Loucy (cell line): ENCODE measurements around the gene CAGE1.

Experiments
- H2AFZ ChIP-seq: fragments of 200-600 bp; sonication (generic); 2 replicates; pipeline ENCODE4 v1.6.0; 2016; ENCODE audit warnings: antibody characterized with exemption, mild to moderate bottlenecking, low read length, moderate library complexity
- H3F3A ChIP-seq: fragments of 200-600 bp; 2 replicates; pipeline ENCODE4 v1.6.0; 2016; ENCODE audit warnings: antibody characterized with exemption, low read depth, mild to moderate bottlenecking
- H3K27me3 ChIP-seq: fragments of 200-600 bp; sonication (generic); 2 replicates; pipeline ENCODE4 v1.6.1; 2014; ENCODE audit warnings: low read length, mild to moderate bottlenecking; ENCODE audit not compliant: insufficient read depth, poor library complexity, severe bottlenecking
- H3K36me3 ChIP-seq: fragments of 200-600 bp; sonication (generic); 2 replicates; pipeline ENCODE4 v1.6.1; 2016; ENCODE audit warnings: low read length; ENCODE audit not compliant: insufficient read depth
- H3K4me1 ChIP-seq: fragments of 200-600 bp; sonication (generic); 2 replicates; pipeline ENCODE4 v1.5.1; 2014; ENCODE audit warnings: low read length, mild to moderate bottlenecking; ENCODE audit not compliant: insufficient read depth, poor library complexity, severe bottlenecking
- H3K4me2 ChIP-seq: fragments of 200-600 bp; sonication (generic); 2 replicates; pipeline ENCODE4 v1.6.0; 2014; ENCODE audit warnings: antibody characterized with exemption, low read length, low read depth, mild to moderate bottlenecking; ENCODE audit not compliant: poor library complexity, severe bottlenecking
- H3K4me3 ChIP-seq: fragments of 200-600 bp; sonication (generic); 2 replicates; pipeline ENCODE4 v1.5.1; 2014; ENCODE audit warnings: low read length, mild to moderate bottlenecking, mixed read lengths; ENCODE audit not compliant: poor library complexity, severe bottlenecking
- H3K79me2 ChIP-seq: fragments of 200-600 bp; sonication (generic); 2 replicates; pipeline ENCODE4 v1.6.1; 2014; ENCODE audit warnings: low read length; ENCODE audit not compliant: insufficient read depth
- H3K9ac ChIP-seq: fragments of 200-600 bp; sonication (generic); 2 replicates; pipeline ENCODE4 v1.6.0; 2014; ENCODE audit warnings: mild to moderate bottlenecking, low read depth, low read length, moderate library complexity; ENCODE audit not compliant: poor library complexity, severe bottlenecking
- H3K9me2 ChIP-seq: fragments of 200-600 bp; sonication (generic); replicated peaks from 2 replicates; pipeline ENCODE4 v1.6.1; 2016; ENCODE audit warnings: low read depth, low read length, mixed read lengths
- H3K9me3 ChIP-seq: fragments of 200-600 bp; sonication (generic); 2 replicates; pipeline ENCODE4 v1.6.1; 2014; ENCODE audit warnings: mild to moderate bottlenecking, antibody characterized with exemption, low read length, low read depth; ENCODE audit not compliant: insufficient read depth
- H4K20me1 ChIP-seq: fragments of 200-600 bp; sonication (generic); 2 replicates; pipeline ENCODE4 v1.6.0; 2014; ENCODE audit warnings: antibody characterized with exemption, low read length, mild to moderate bottlenecking; ENCODE audit not compliant: insufficient read depth, poor library complexity, severe bottlenecking
- CTCF ChIP-seq: fragments of 200-600 bp; sonication (generic); conservative IDR thresholded peaks from 2 replicates; pipeline ENCODE4 v1.5.1; 2014; ENCODE audit warnings: mild to moderate bottlenecking, antibody characterized with exemption, low read length
- EZH2phosphoT487 ChIP-seq: fragments of 200-600 bp; IDR thresholded peaks from 2 replicates; pipeline ENCODE4 v1.6.1; 2018; ENCODE audit warnings: antibody characterized with exemption, mild to moderate bottlenecking, moderate library complexity, borderline replicate concordance

The CAGE1 gene

GRCh38 chr6:7434672-7435071 is 45.1 kb upstream of the CAGE1 start:
- no peaks in the 10 kb centered on the region for H3K79me2 ChIP-seq
- no peak overlapping the region for H3K4me2 ChIP-seq
- H2AFZ ChIP-seq: no peak overlapping the region
- H3K27me3 ChIP-seq: no peaks in the 10 kb centered on the region
- H3K9me3 ChIP-seq: no peaks in the 10 kb centered on the region
- H3K9me2 ChIP-seq: no peaks in the 10 kb centered on the region
- H3K9ac ChIP-seq: no peak overlapping the region
- H3F3A ChIP-seq: no peaks in the 10 kb centered on the region
- H3K36me3 ChIP-seq: no peaks in the 10 kb centered on the region
- peaks cover 11% of the 10 kb centered on the region for H3K4me1 ChIP-seq
- no peak for TF ChIP-seq EZH2phosphoT487
- TF ChIP-seq CTCF: no peak
- H4K20me1 ChIP-seq: no peaks in the 10 kb centered on the region
- H3K4me3 ChIP-seq: no peak overlapping the region

GRCh38 chr6:7433121-7433617 is 43.6 kb upstream of the CAGE1 start:
- Histone ChIP-seq H3K79me2 (no peaks in the 10 kb centered on the region), H3F3A (no peaks in the 10 kb centered on the region), H2AFZ (no peak overlapping the region), H3K36me3 (no peaks in the 10 kb centered on the region), H3K9ac (no peak overlapping the region), H3K9me2 (no peaks in the 10 kb centered on the region), H4K20me1 (no peaks in the 10 kb centered on the region), H3K4me2 (no peak overlapping the region), H3K27me3 (no peaks in the 10 kb centered on the region), H3K9me3 (no peaks in the 10 kb centered on the region), H3K4me1 (no peaks in the 10 kb centered on the region), H3K4me3 (no peak overlapping the region)
- TF ChIP-seq CTCF (no peak), EZH2phosphoT487 (no peak)

- Histone ChIP-seq H3K9ac (no peak overlapping the region), H3K4me2 (no peak overlapping the region), H3K9me3 (no peaks in the 10 kb centered on the region), H3K4me3 (no peak overlapping the region), H3K79me2 (no peaks in the 10 kb centered on the region), H3K27me3 (no peaks in the 10 kb centered on the region), H2AFZ (no peak overlapping the region), H3K36me3 (no peaks in the 10 kb centered on the region), H3K9me2 (no peaks in the 10 kb centered on the region), H3K4me1 (no peaks in the 10 kb centered on the region), H4K20me1 (no peaks in the 10 kb centered on the region), H3F3A (no peaks in the 10 kb centered on the region)
- TF ChIP-seq EZH2phosphoT487: no peak
- no peak for TF ChIP-seq CTCF
Measured at GRCh38 chr6:7432391-7433120, 43.0 kb upstream of the CAGE1 start.
